H1 (cell line): ENCODE data around the gene NAV3. TPM values are rescaled to one million over a fixed set of nuclear protein-coding genes. Genes with fewer than 3 reads are reported as not detected.

Experiments
- CTCF ChIA-PET: fragments of 300-600 bp; sonication (Branson Sonifier 250); formaldehyde crosslinking; loops from one replicate; lab custom pipeline; 2021; ENCODE audit not compliant: partially characterized antibody; lab: Charles Lee
- POLR2A ChIA-PET: fragments of 300-600 bp; sonication (Branson Sonifier 250); formaldehyde crosslinking; loops from one replicate; lab custom pipeline; 2021; ENCODE audit warnings: inconsistent platforms; ENCODE audit not compliant: partially characterized antibody; lab: Charles Lee
- DNase-seq, 2 experiments: peaks; one replicate each; pipeline versions ENCODE4 v3.0.0 to v3.0.0-alpha.2; 2010 to 2022; ENCODE audit warnings: low spot score in 2 of 2, low read depth in 1 of 2, mixed read lengths in 1 of 2
- FAIRE-seq: peaks from 2 replicates; lab custom pipeline; 2011; peaks lifted over from hg19 to GRCh38; lab: Jason Lieb, UNC
- H2AFZ ChIP-seq: 2 replicates; pipeline ENCODE4 v1.8.1; 2012; ENCODE audit warnings: low read length, inconsistent platforms
- H2AK5ac ChIP-seq: 2 replicates; pipeline ENCODE4 v1.6.1; 2013; ENCODE audit warnings: low read depth, low read length
- H2BK120ac ChIP-seq: replicated peaks from 2 replicates; pipeline ENCODE3; 2013; ENCODE audit warnings: low read depth, low read length, inconsistent platforms
- H2BK12ac ChIP-seq: 2 replicates; pipeline ENCODE4 v1.6.1; 2013; ENCODE audit warnings: low read depth, low read length
- H2BK15ac ChIP-seq: 2 replicates; pipeline ENCODE4 v1.6.1; 2013; ENCODE audit warnings: low read length
- H2BK20ac ChIP-seq: 2 replicates; pipeline ENCODE4 v1.6.1; 2013; ENCODE audit warnings: low read length
- H2BK5ac ChIP-seq: 2 replicates; pipeline ENCODE4 v1.6.1; 2013; ENCODE audit warnings: low read depth, low read length
- H3K14ac ChIP-seq: 2 replicates; pipeline ENCODE4 v1.6.1; 2013; ENCODE audit warnings: inconsistent platforms; ENCODE audit not compliant: insufficient read length
- H3K18ac ChIP-seq: 2 replicates; pipeline ENCODE4 v1.6.1; 2013; ENCODE audit warnings: low read length; ENCODE audit errors: extremely low read depth
- H3K23ac ChIP-seq: 2 replicates; pipeline ENCODE4 v1.6.1; 2013; ENCODE audit warnings: inconsistent platforms; ENCODE audit not compliant: insufficient read length
- H3K23me2 ChIP-seq: 2 replicates; pipeline ENCODE4 v1.6.1; 2013; ENCODE audit warnings: low read depth, low read length
- H3K27ac ChIP-seq: 2 replicates; pipeline ENCODE4 v1.6.1; 2011; ENCODE audit warnings: low read depth, low read length, inconsistent platforms
- H3K27me3 ChIP-seq, 4 experiments: replicated peaks in 1 of 4; 1 replicate in 1 of 4; 2 replicates in 3 of 4; pipeline versions ENCODE4 v1.6.1 to v1.8.1; 2011 to 2013; ENCODE audit warnings: low read length in 3 of 4, mild to moderate bottlenecking in 3 of 4, inconsistent platforms in 2 of 4, mixed read lengths in 2 of 4, moderate library complexity in 1 of 4; ENCODE audit not compliant: control insufficient read depth in 3 of 4, insufficient read depth in 3 of 4; ENCODE audit errors: extremely low read depth in 1 of 4
- H3K36me3 ChIP-seq, 4 experiments: 2 replicates each; pipeline versions ENCODE4 v1.6.1 to v1.8.1; 2011 to 2013; ENCODE audit warnings: mild to moderate bottlenecking in 4 of 4, low read length in 3 of 4, moderate library complexity in 2 of 4, control low read depth in 1 of 4, inconsistent platforms in 1 of 4; ENCODE audit not compliant: insufficient read depth in 4 of 4, control insufficient read depth in 2 of 4
- H3K4ac ChIP-seq: replicated peaks from 2 replicates; pipeline ENCODE3; 2013; ENCODE audit warnings: low read length, low read depth, mixed read lengths, inconsistent platforms; ENCODE audit not compliant: insufficient read length
- H3K4me1 ChIP-seq, 4 experiments: replicated peaks in 1 of 4; 1 replicate in 1 of 4; 2 replicates in 3 of 4; pipeline versions ENCODE4 v1.6.1 to v1.8.1; 2011 to 2013; ENCODE audit warnings: low read length in 3 of 4, inconsistent platforms in 2 of 4, mixed read lengths in 1 of 4; ENCODE audit not compliant: insufficient read depth in 4 of 4, control insufficient read depth in 3 of 4
- H3K4me2 ChIP-seq, 2 experiments: 2 replicates each; pipeline versions ENCODE4 v1.6.1 to v1.8.1; 2011 to 2013; ENCODE audit warnings: low read depth in 2 of 2, low read length in 2 of 2, control low read depth in 1 of 2, inconsistent platforms in 1 of 2, mild to moderate bottlenecking in 1 of 2; ENCODE audit not compliant: insufficient read depth in 1 of 2
- H3K4me3 ChIP-seq, 4 experiments: fragments of 200-600, 300-600 bp in 1 of 4; sonication (generic), shearing (Covaris generic), sonication (Bioruptor Twin) in 1 of 4; 2 replicates each; pipeline versions ENCODE4 v1.5.1 to v1.8.1; 2011 to 2016; ENCODE audit warnings: low read length in 4 of 4, low read depth in 3 of 4, control low read depth in 2 of 4, inconsistent platforms in 2 of 4, mild to moderate bottlenecking in 2 of 4, mixed read lengths in 1 of 4, moderate library complexity in 1 of 4; ENCODE audit not compliant: insufficient read depth in 2 of 4; ENCODE audit errors: extremely low read depth in 1 of 4
- H3K56ac ChIP-seq: replicated peaks from 2 replicates; pipeline ENCODE3; 2013; ENCODE audit warnings: low read depth, mild to moderate bottlenecking, mixed read lengths, low read length, inconsistent platforms; ENCODE audit not compliant: insufficient read length
- H3K79me1 ChIP-seq: 2 replicates; pipeline ENCODE4 v1.6.1; 2013; ENCODE audit warnings: low read depth, low read length, control low read depth
- H3K79me2 ChIP-seq, 2 experiments: 2 replicates each; pipeline versions ENCODE4 v1.6.1 to v1.8.1; 2012 to 2013; ENCODE audit warnings: low read length in 2 of 2, mild to moderate bottlenecking in 2 of 2, inconsistent platforms in 1 of 2; ENCODE audit not compliant: insufficient read depth in 2 of 2, control insufficient read depth in 1 of 2
- H3K9ac ChIP-seq, 4 experiments: replicated peaks in 1 of 4; 1 replicate in 1 of 4; 2 replicates in 3 of 4; pipeline versions ENCODE4 v1.6.1 to v1.8.1; 2011 to 2013; ENCODE audit warnings: low read depth in 3 of 4, low read length in 3 of 4, control low read depth in 2 of 4, mild to moderate bottlenecking in 2 of 4, moderate library complexity in 2 of 4, inconsistent platforms in 1 of 4; ENCODE audit errors: extremely low read depth in 1 of 4
- H3K9me3 ChIP-seq, 2 experiments: 2 replicates each; pipeline versions ENCODE4 v1.6.1 to v1.8.1; 2012 to 2013; ENCODE audit warnings: mild to moderate bottlenecking in 2 of 2, moderate library complexity in 2 of 2, control low read depth in 1 of 2, inconsistent platforms in 1 of 2, low read depth in 1 of 2, low read length in 1 of 2, mixed read lengths in 1 of 2; ENCODE audit not compliant: insufficient read depth in 2 of 2
- H4K20me1 ChIP-seq, 2 experiments: replicated peaks in 1 of 2; 2 replicates each; pipeline versions ENCODE3 to v1.8.1; 2011 to 2013; ENCODE audit warnings: inconsistent platforms in 2 of 2, low read length in 2 of 2, mild to moderate bottlenecking in 1 of 2; ENCODE audit not compliant: insufficient read depth in 2 of 2, control insufficient read depth in 1 of 2
- H4K5ac ChIP-seq: 2 replicates; pipeline ENCODE4 v1.6.1; 2013; ENCODE audit warnings: low read length, low read depth, mixed read lengths, inconsistent platforms; ENCODE audit not compliant: insufficient read length
- H4K8ac ChIP-seq: 2 replicates; pipeline ENCODE4 v1.8.0; 2013; ENCODE audit warnings: mild to moderate bottlenecking, moderate library complexity, low read length, inconsistent platforms; ENCODE audit not compliant: insufficient read depth; ENCODE audit errors: extremely low read depth
- H4K91ac ChIP-seq: replicated peaks from 2 replicates; pipeline ENCODE3; 2013; ENCODE audit warnings: low read length, mixed read lengths, inconsistent platforms; ENCODE audit not compliant: insufficient read length
- ZNF274 ChIP-seq: IDR thresholded peaks from 2 replicates; pipeline ENCODE4 v1.7.0; 2012; ENCODE audit warnings: low read length, borderline replicate concordance; ENCODE audit errors: extremely low read depth
- WGBS, 2 experiments: shearing (Covaris generic) in 1 of 2; methylation state at CpG; one replicate each; pipeline versions ENCODE4 v1.1.6 to v1.1.7; 2013 to 2015; ENCODE audit warnings: low lambda C conversion rate in 2 of 2, mixed read lengths in 2 of 2, inconsistent platforms in 1 of 2, low coverage in 1 of 2, missing lambda C conversion rate in 1 of 2; ENCODE audit not compliant: insufficient replicate concordance in 2 of 2, insufficient coverage in 1 of 2, insufficient read length in 1 of 2; ENCODE audit errors: extremely low coverage in 1 of 2, missing lambda C conversion rate in 1 of 2; 5-methylcytosine and 5-hydroxymethylcytosine counted together
- polyA plus RNA-seq, 7 experiments: library from polyadenylated mRNA; depleted of rRNA in 3 of 7; stranded (reverse) in 5 of 7; unstranded in 2 of 7; fragments of >200 nt in 5 of 7; fragments of 200-250 nt in 2 of 7; gene quantifications; 1 replicate in 5 of 7; 2 replicates in 1 of 7; 4 replicates in 1 of 7; pipeline versions ENCODE4 v1.2.1 to v1.2.3, GENCODE V29; 2011 to 2013; ENCODE audit warnings: missing spikeins in 2 of 7, mixed read lengths in 2 of 7
- total RNA-seq: library from RNA; stranded (reverse); fragmentation: NEBNext Ultra II Directional; extraction: Animal tissue kit (Norgen Biotek cat#: 25700); gene quantifications from 2 replicates; pipeline ENCODE4 v1.2.1, GENCODE V29; 2021

The NAV3 gene
- total and polyA plus RNA-seq, 2 of the 8 experiments (the other 6 are each of a cell fraction or from before 2014, with no cell fraction given): 0.47 to 5.0 TPM

- no peak overlapping the region for H3K18ac ChIP-seq
- no peak overlapping the region for H2BK120ac ChIP-seq
- H2AK5ac ChIP-seq: no peak overlapping the region
- no peak for TF ChIP-seq ZNF274
- FAIRE-seq: no peak
- H4K5ac ChIP-seq: no peak overlapping the region
- no peak overlapping the region for H2BK15ac ChIP-seq
- CTCF ChIA-PET: interaction anchor here (0.8 to 1.4 kb wide), 2 partner anchors 10 to 518 kb away, joined by 3 to 5 read pairs; no protein-coding TSS in a partner anchor
- no peak overlapping the region for H4K8ac ChIP-seq
- no peak overlapping the region for H3K56ac ChIP-seq
- H3K27ac ChIP-seq: no peak overlapping the region
- no peak overlapping the region for H3K4ac ChIP-seq
- no peak overlapping the region for H3K23ac ChIP-seq
- WGBS, 2 experiments: 96% methylated on average over 4 of the region's 4 CpGs; no CpG with 5 or more reads in 1 of the 2 experiments
- H4K20me1 ChIP-seq: no peaks in the 10 kb centered on the region
- H3K79me2 ChIP-seq: no peaks in the 10 kb centered on the region
- no peak for DNase-seq
- H3K27me3 ChIP-seq: no peaks in the 10 kb centered on the region
- POLR2A ChIA-PET: no interaction called here
- H4K91ac ChIP-seq: no peak overlapping the region
- H3K9me3 ChIP-seq: no peaks in the 10 kb centered on the region
- H2BK20ac ChIP-seq: no peak overlapping the region
- H3K23me2 ChIP-seq: no peaks in the 10 kb centered on the region; the same call in 1 of the 2 replicates
- no peak overlapping the region for H2BK12ac ChIP-seq
- H3K79me1 ChIP-seq: no peaks in the 10 kb centered on the region
- no peak overlapping the region for H3K14ac ChIP-seq
- no peak overlapping the region for H3K4me3 ChIP-seq
- H3K4me1 ChIP-seq: no peaks in the 10 kb centered on the region
- H2BK5ac ChIP-seq: no peak overlapping the region
- 0 out of 2 replicates have a peak overlapping the region, but pooled peaks have one; percentile 50 for H2AFZ ChIP-seq
- no peak overlapping the region for H3K9ac ChIP-seq
- H3K4me2 ChIP-seq: no peak overlapping the region
- no peaks in the 10 kb centered on the region for H3K36me3 ChIP-seq
Measured at GRCh38 chr12:78007173-78007572, 176.5 kb downstream of the NAV3 start.
